Stimulated activated CD4-positive, alpha-beta T cell treated with anti-CD3 and anti-CD28 coated beads, Interleukin-1b, Interleukin-23, amount 100 ng/mL, for 24 hours (primary cell): ENCODE results near the gene PKD1L1.

Experiments used
- DNase-seq, 4 experiments: peaks; one replicate each; pipeline ENCODE4 v3.0.0-alpha.2; 2020; ENCODE audit warnings: low read depth in 4 of 4, low spot score in 1 of 4

PKD1L1 gene

GRCh38 chr7:47739891-47740290 lies 208.4 kb downstream of the PKD1L1 start:
- no peak for DNase-seq

GRCh38 chr7:47739301-47739875 lies 208.9 kb downstream of the PKD1L1 start:
- DNase-seq = no peak

GRCh38 chr7:47738563-47739166 lies 209.6 kb downstream of the PKD1L1 start:
- DNase-seq = no peak

- no peak for DNase-seq
Observed at GRCh38 chr7:47737601-47738000, 210.7 kb downstream of the PKD1L1 start.

GRCh38 chr7:47735431-47736345 lies 212.6 kb downstream of the PKD1L1 start:
- DNase-seq = no peak

GRCh38 chr7:47734949-47735291 lies 213.3 kb downstream of the PKD1L1 start:
- DNase-seq = no peak

GRCh38 chr7:47734287-47734948 lies 213.8 kb downstream of the PKD1L1 start:
- no peak for DNase-seq

GRCh38 chr7:47730142-47730541 lies 218.1 kb downstream of the PKD1L1 start:
- no peak for DNase-seq

- no peak for DNase-seq
Observed at GRCh38 chr7:47726047-47726726, 222.1 kb downstream of the PKD1L1 start.

GRCh38 chr7:47725031-47725780 lies 223.1 kb downstream of the PKD1L1 start:
- no peak for DNase-seq
